ENCODE results near the gene ZNF532.

Gene ZNF532

DNA sequence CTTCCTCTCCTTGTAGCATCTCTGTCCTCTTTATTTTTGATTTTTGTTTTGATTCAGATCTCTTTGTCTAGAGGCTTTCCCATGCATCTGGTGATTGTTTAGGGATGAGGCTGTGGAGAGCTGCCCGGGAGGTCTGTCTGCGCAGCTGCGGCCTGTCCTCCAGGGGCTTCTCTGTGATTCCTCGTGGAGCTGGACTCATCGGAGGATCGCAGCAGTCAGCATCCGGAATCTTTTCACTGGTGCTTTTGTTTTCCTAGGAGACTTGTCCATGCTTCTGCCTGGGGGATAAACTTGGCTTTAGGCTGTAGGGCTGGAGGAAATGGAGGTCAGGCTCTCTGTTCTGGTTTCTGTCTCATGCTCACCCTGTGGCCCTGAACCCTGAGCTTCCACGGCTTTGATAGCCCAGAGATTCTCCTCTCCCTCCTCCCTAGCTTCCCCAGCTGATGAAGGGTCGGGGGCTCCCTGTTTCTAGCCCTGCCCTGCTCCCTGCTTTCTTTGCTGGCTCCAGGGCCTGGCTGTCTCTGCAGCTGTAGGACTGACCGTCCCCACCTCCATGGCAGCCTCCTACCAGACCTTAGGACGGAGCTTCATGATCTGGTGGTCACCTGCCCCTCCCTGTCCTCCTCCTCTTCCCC is 35.5 kb downstream of the ZNF532 start:
- H3K4me3 ChIP-seq (ENCODE audit: extremely low read depth, insufficient read depth, low read length, poor library complexity, severe bottlenecking): no peak overlapping the region
- H3K4me1 ChIP-seq (ENCODE audit: control insufficient read depth, insufficient read depth, low read length, poor library complexity, severe bottlenecking): peaks cover 11% of the 10 kb centered on the region
- no peak overlapping the region for H3K27ac ChIP-seq (ENCODE audit: low read depth, low read length, severe bottlenecking)
- WGBS, 2 experiments (ENCODE audit: insufficient coverage in 2 of 2): 95 to 98% methylated on average over 4 to 7 of the region's 11 CpGs
- H3K9me3 ChIP-seq (ENCODE audit: control insufficient read depth, low read length): no peaks in the 10 kb centered on the region
- peaks cover 86% of the 10 kb centered on the region for H3K36me3 ChIP-seq (ENCODE audit: control insufficient read depth, insufficient read depth, low read length)

DNA sequence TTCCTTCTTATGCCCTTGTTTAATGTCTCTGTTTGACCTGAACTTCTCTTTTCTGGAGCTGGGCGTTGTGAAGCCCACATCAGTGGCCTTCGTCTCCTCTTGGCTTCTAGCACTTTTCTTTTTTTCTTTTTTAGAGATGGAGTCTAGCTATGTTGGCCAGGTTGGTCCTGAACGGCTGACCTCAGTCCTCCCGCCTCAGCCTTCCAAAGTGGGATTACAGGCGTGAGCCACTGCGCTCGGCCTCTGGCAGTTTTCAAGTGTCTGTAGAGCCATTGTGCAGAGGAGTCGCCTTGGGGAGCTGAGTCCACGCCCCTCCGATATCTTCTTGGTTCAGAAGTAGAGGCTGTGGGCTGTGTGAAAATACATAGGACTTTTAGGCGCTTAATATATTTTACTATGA is 36.5 kb downstream of the ZNF532 start:
- Histone ChIP-seq H3K36me3 (ENCODE audit: control insufficient read depth, insufficient read depth, low read length) (peaks cover 86% of the 10 kb centered on the region), H3K4me3 (ENCODE audit: extremely low read depth, insufficient read depth, low read length, poor library complexity, severe bottlenecking) (no peak overlapping the region), H3K4me1 (ENCODE audit: control insufficient read depth, insufficient read depth, low read length, poor library complexity, severe bottlenecking) (peaks cover 8% of the 10 kb centered on the region), H3K9me3 (ENCODE audit: control insufficient read depth, low read length) (no peaks in the 10 kb centered on the region), H3K27ac (ENCODE audit: low read depth, low read length, severe bottlenecking) (no peak overlapping the region)
- 93 to 100% methylated on average over 6 to 8 of the region's 11 CpGs for WGBS, 2 experiments (ENCODE audit: insufficient coverage in 2 of 2)

DNA sequence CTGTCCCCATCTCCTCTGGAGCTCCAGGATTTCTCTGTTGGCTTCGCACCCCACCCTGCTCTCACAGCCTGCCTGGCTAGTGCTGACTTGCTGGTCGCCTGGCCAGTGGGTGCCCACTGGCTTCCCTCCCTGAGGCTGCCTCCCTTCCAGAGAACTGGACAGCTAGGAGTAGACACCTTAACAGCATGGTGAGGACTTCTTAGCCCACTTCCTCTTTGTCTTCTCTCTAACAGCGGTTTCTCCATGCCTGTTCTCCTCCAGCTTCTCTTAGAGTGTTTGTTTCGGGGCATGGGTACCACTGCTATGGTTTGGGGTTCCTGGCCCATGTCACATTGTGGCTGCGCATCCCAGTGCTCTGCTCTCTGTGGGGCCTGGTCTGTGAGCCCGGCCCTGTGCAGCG is 37.1 kb downstream of the ZNF532 start:
- WGBS, 2 experiments (ENCODE audit: insufficient coverage in 2 of 2): 98 to 100% methylated on average over 3 to 5 of the region's 7 CpGs
- H3K36me3 ChIP-seq (ENCODE audit: control insufficient read depth, insufficient read depth, low read length): peaks cover 88% of the 10 kb centered on the region

DNA sequence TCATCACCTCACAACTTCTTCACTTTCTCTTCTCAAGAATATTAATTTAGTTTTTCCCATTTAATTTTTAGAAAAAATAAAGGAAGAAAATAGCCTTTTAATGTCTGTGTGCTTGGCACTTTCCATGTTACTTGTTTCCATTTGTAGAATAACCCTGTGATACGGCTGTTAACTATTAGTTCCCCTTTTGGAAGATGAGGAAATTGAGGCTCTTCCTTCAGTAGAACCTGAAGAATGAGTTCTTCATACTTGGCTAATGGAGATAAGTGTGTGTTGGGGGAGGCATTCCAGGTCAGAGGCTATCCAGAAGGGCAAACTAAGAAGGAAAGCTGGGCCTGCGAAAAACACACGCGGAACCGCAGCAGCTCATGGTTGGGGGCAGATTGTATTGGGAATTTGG is 38.3 kb downstream of the ZNF532 start:
- WGBS, 2 experiments (ENCODE audit: insufficient coverage in 2 of 2): 100% methylated on average over 5 of the region's 5 CpGs
- H3K36me3 ChIP-seq (ENCODE audit: control insufficient read depth, insufficient read depth, low read length): peaks cover 87% of the 10 kb centered on the region

More for the DNA sequence above, 37.1 kb downstream of the ZNF532 start:
- H3K4me3 ChIP-seq (ENCODE audit: extremely low read depth, insufficient read depth, low read length, poor library complexity, severe bottlenecking): no peak overlapping the region
- peaks cover 3% of the 10 kb centered on the region for H3K4me1 ChIP-seq (ENCODE audit: control insufficient read depth, insufficient read depth, low read length, poor library complexity, severe bottlenecking)
- H3K9me3 ChIP-seq (ENCODE audit: control insufficient read depth, low read length): no peaks in the 10 kb centered on the region
- no peak overlapping the region for H3K27ac ChIP-seq (ENCODE audit: low read depth, low read length, severe bottlenecking)

DNA sequence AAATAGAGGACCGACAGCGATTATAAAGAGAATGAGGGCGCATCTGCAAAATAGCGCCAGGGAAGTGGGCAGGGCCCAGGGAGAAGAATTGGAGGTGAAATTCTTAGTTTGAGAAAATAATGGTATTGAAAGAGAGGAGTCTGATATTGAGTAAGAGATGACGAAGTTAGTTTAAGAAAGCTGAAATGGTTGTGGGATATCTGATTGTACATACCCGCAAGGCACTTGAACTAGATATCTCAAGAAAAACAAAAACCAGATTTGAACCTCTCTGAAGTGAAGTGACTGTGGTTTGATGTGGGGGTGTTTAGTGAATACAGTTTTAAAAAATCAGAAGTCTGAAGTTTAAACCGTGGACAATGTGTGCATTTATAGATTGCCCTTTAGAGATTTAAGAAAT is 38.9 kb downstream of the ZNF532 start:
- WGBS, 2 experiments (ENCODE audit: insufficient coverage in 2 of 2): 98% methylated on average over 6 to 7 of the region's 7 CpGs
- Histone ChIP-seq H3K4me3 (ENCODE audit: extremely low read depth, insufficient read depth, low read length, poor library complexity, severe bottlenecking) (no peak overlapping the region), H3K36me3 (ENCODE audit: control insufficient read depth, insufficient read depth, low read length) (peaks cover 84% of the 10 kb centered on the region), H3K9me3 (ENCODE audit: control insufficient read depth, low read length) (no peaks in the 10 kb centered on the region), H3K4me1 (ENCODE audit: control insufficient read depth, insufficient read depth, low read length, poor library complexity, severe bottlenecking) (no peaks in the 10 kb centered on the region), H3K27ac (ENCODE audit: low read depth, low read length, severe bottlenecking) (no peak overlapping the region)

More for the DNA sequence above, 38.3 kb downstream of the ZNF532 start:
- Histone ChIP-seq H3K4me1 (ENCODE audit: control insufficient read depth, insufficient read depth, low read length, poor library complexity, severe bottlenecking) (no peaks in the 10 kb centered on the region), H3K27ac (ENCODE audit: low read depth, low read length, severe bottlenecking) (no peak overlapping the region), H3K9me3 (ENCODE audit: control insufficient read depth, low read length) (no peaks in the 10 kb centered on the region), H3K4me3 (ENCODE audit: extremely low read depth, insufficient read depth, low read length, poor library complexity, severe bottlenecking) (no peak overlapping the region)

DNA sequence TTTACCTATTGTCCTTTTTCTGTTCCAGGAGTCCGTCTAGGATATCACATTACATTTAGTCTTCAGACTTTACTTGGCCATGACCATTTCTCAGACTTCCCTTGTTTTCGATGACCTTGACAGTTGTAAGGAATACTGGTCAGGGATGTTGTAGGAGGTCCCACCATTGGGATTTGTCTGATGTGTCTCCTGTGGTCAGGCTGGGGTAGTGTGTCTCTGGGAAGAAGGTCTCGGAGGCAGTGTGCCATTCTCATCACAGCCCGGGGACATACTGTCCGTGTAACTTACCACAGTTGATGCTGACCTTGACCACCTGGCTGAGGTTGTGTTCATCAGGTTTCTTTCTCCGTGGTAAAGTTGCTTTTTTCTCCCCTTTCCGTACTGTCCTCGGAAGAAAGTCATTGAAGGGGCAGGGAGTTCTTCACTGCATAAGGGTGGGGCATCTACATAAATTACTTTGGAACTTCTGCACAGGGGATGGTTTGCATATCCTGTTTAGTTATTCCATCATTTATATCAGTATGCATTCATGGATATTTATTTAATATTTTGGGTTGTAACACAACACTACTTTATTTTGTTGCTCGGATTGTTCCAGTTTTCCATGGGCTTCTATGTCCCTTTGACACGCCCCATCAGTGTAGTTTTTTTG is 41.2 kb downstream of the ZNF532 start:
- Histone ChIP-seq H3K4me3 (ENCODE audit: extremely low read depth, insufficient read depth, low read length, poor library complexity, severe bottlenecking) (no peak overlapping the region), H3K27ac (ENCODE audit: low read depth, low read length, severe bottlenecking) (no peak overlapping the region), H3K9me3 (ENCODE audit: control insufficient read depth, low read length) (no peaks in the 10 kb centered on the region), H3K36me3 (ENCODE audit: control insufficient read depth, insufficient read depth, low read length) (peaks cover 65% of the 10 kb centered on the region), H3K4me1 (ENCODE audit: control insufficient read depth, insufficient read depth, low read length, poor library complexity, severe bottlenecking) (no peaks in the 10 kb centered on the region)
- 92 to 95% methylated on average over 4 of the region's 10 CpGs for WGBS, 2 experiments (ENCODE audit: insufficient coverage in 2 of 2)

DNA sequence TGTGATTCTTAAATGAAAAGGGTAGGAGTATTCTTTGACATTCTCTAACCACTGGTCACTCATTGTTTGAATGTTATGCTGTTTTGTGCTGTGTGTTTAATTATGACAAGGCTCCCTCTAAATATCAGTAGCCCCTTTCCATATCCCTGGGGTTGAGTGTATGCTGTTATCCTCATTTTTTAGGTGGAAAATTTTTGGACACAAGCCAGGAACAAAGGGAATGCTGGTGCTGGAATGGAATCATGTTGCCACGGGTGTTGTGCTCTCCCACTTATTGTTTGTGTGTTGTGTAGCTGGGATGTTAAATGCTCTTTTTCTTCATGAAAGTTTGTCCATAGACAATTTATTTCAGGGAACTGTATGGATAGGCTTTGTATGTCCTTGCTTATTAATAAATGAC is 43.3 kb downstream of the ZNF532 start:
- H3K9me3 ChIP-seq (ENCODE audit: control insufficient read depth, low read length): no peaks in the 10 kb centered on the region
- H3K36me3 ChIP-seq (ENCODE audit: control insufficient read depth, insufficient read depth, low read length): peaks cover 59% of the 10 kb centered on the region
- H3K4me3 ChIP-seq (ENCODE audit: extremely low read depth, insufficient read depth, low read length, poor library complexity, severe bottlenecking): no peak overlapping the region
- H3K27ac ChIP-seq (ENCODE audit: low read depth, low read length, severe bottlenecking): no peak overlapping the region
- H3K4me1 ChIP-seq (ENCODE audit: control insufficient read depth, insufficient read depth, low read length, poor library complexity, severe bottlenecking): peaks cover 13% of the 10 kb centered on the region
- 100% methylated on average over 1 of the region's 1 CpG for WGBS, 2 experiments (ENCODE audit: insufficient coverage in 2 of 2)

DNA sequence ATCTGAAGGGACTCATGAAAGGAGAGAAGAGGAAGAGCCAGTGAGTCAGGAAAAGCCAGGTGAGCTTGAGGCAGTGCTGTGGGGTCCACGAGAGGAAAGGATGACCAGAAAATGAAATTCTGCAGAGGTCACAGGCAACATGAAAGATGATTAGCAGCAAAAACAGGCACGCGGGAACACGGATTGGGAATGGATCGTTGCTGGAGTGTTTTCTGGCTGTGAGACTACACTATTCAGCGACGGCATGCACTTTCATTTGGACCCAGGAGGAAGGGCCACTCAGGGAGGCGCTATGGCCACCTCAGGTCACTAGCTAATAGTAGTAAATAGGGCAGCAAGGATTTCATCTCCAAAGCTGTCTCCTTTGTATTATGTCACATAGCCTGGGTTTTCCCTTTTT is 44.8 kb downstream of the ZNF532 start:
- H3K36me3 ChIP-seq (ENCODE audit: control insufficient read depth, insufficient read depth, low read length): peaks cover 46% of the 10 kb centered on the region
- peaks cover 19% of the 10 kb centered on the region for H3K4me1 ChIP-seq (ENCODE audit: control insufficient read depth, insufficient read depth, low read length, poor library complexity, severe bottlenecking)
- no peak overlapping the region for H3K27ac ChIP-seq (ENCODE audit: low read depth, low read length, severe bottlenecking)
- no peaks in the 10 kb centered on the region for H3K9me3 ChIP-seq (ENCODE audit: control insufficient read depth, low read length)
- 95 to 97% methylated on average over 7 to 8 of the region's 8 CpGs for WGBS, 2 experiments (ENCODE audit: insufficient coverage in 2 of 2)
- no peak overlapping the region for H3K4me3 ChIP-seq (ENCODE audit: extremely low read depth, insufficient read depth, low read length, poor library complexity, severe bottlenecking)

DNA sequence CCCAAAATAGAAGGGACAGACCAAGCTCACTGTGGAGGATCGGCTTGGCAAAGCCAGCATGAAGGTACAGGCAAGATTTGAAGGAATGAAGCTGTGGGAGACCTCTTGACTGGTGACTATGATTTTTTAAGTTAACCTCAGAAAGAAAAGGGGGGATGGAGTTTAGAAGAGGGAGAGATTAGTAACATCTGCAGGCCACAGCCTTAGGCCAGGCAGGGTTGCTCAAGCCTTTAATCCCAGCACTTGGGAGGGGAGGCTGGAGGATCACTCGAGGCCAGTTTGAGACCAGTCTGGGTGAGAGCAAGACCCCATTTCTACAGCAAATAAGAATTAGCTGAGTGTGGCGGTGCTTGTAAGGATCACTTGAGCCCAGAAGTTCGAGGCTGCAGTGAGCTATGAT is 46.6 kb downstream of the ZNF532 start:
- WGBS, 2 experiments (ENCODE audit: insufficient coverage in 2 of 2): 94% methylated on average over 4 of the region's 4 CpGs

DNA sequence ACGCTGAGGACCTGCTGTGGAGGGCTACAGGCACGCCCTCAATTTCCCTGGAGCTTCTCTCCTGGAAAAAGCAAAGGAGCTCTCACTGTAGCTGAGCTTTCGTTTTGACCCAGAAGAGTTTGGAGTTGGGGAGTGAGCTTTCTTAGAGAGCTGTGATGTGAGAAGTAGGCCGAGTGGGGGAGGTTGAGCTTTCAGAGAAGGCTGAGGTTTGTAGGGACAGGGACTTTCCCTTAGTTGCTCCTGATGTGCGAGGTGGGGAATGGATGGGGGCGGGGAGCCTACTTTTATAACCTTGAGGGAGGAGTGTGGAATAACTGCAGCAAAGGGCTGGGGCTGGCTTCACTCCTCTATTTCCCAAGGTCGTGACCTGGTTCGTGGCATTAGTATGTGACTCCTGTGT is 47.1 kb downstream of the ZNF532 start:
- 65 to 66% methylated on average over 6 to 8 of the region's 8 CpGs for WGBS, 2 experiments (ENCODE audit: insufficient coverage in 2 of 2)
- H3K4me3 ChIP-seq (ENCODE audit: extremely low read depth, insufficient read depth, low read length, poor library complexity, severe bottlenecking): no peak overlapping the region
- H3K36me3 ChIP-seq (ENCODE audit: control insufficient read depth, insufficient read depth, low read length): peaks cover 42% of the 10 kb centered on the region
- peaks cover 19% of the 10 kb centered on the region for H3K4me1 ChIP-seq (ENCODE audit: control insufficient read depth, insufficient read depth, low read length, poor library complexity, severe bottlenecking)
- H3K9me3 ChIP-seq (ENCODE audit: control insufficient read depth, low read length): no peaks in the 10 kb centered on the region
- no peak overlapping the region for H3K27ac ChIP-seq (ENCODE audit: low read depth, low read length, severe bottlenecking)

More for the DNA sequence above, 46.6 kb downstream of the ZNF532 start:
- peaks cover 40% of the 10 kb centered on the region for H3K36me3 ChIP-seq (ENCODE audit: control insufficient read depth, insufficient read depth, low read length)
- H3K9me3 ChIP-seq (ENCODE audit: control insufficient read depth, low read length): no peaks in the 10 kb centered on the region
- H3K27ac ChIP-seq (ENCODE audit: low read depth, low read length, severe bottlenecking): no peak overlapping the region
- H3K4me3 ChIP-seq (ENCODE audit: extremely low read depth, insufficient read depth, low read length, poor library complexity, severe bottlenecking): no peak overlapping the region
- peaks cover 19% of the 10 kb centered on the region for H3K4me1 ChIP-seq (ENCODE audit: control insufficient read depth, insufficient read depth, low read length, poor library complexity, severe bottlenecking)

Data from mesodermal cell (in vitro differentiated cells).